ENCODE data around the gene SYCP1.
A peak's percentile ranks its signal among the peaks of the same experiment; 100 is the strongest.
"Not testable (repeated sequence)": the region's sequence is repeated elsewhere in the genome, so short reads cannot be mapped to it uniquely, and the experiment has no call there.

Gene SYCP1

GRCh38 chr1:114854693-114855320, at the start of gene SYCP1:
Gene SYCP1 (plus strand): TSS chr1:114854863. CDS start chr1:114855465, 602 bp downstream.
- DNase-seq = no peak

- DNase-seq = no peak
These were observed 34.8 kb upstream of the SYCP1 start for GRCh38 chr1:114819869-114820268.

GRCh38 chr1:114820392-114820791, 34.3 kb upstream of the SYCP1 start:
- DNase-seq = no peak

- no peak for DNase-seq
These were observed 32.7 kb upstream of the SYCP1 start for GRCh38 chr1:114821978-114822377.

GRCh38 chr1:114828251-114828650, 26.4 kb upstream of the SYCP1 start:
- DNase-seq = no peak

- DNase-seq = not testable (repeated sequence)
These were observed 24.6 kb upstream of the SYCP1 start for GRCh38 chr1:114830075-114830474.

- DNase-seq = no peak
These were observed 23.2 kb upstream of the SYCP1 start for GRCh38 chr1:114831276-114831994.

- no peak for DNase-seq
These were observed 22.6 kb upstream of the SYCP1 start for GRCh38 chr1:114832057-114832456.

- DNase-seq = no peak
These were observed 21.2 kb upstream of the SYCP1 start for GRCh38 chr1:114833421-114833820.

GRCh38 chr1:114844270-114844669, 10.4 kb upstream of the SYCP1 start:
- DNase-seq = no peak

- peak; percentile 38 for DNase-seq
These were observed 1.1 kb upstream of the SYCP1 start for GRCh38 chr1:114853584-114853983.

GRCh38 chr1:114861384-114861783, 6.7 kb downstream of the SYCP1 start:
- DNase-seq = peak; percentile 9

- DNase-seq = no peak
These were observed 37.7 kb downstream of the SYCP1 start for GRCh38 chr1:114892194-114892918.

GRCh38 chr1:114896795-114897194, 42.1 kb downstream of the SYCP1 start:
- DNase-seq = no peak

GRCh38 chr1:114901814-114902213, 47.2 kb downstream of the SYCP1 start:
- no peak for DNase-seq

- no peak for DNase-seq
These were observed 47.7 kb downstream of the SYCP1 start for GRCh38 chr1:114902343-114902742.

- no peak for DNase-seq
These were observed 48.8 kb downstream of the SYCP1 start for GRCh38 chr1:114903480-114903879.

- DNase-seq = peak; percentile 49
These were observed 61.1 kb downstream of the SYCP1 start for GRCh38 chr1:114915720-114916119.

GRCh38 chr1:114926607-114927006, 71.9 kb downstream of the SYCP1 start:
- no peak for DNase-seq

- no peak for DNase-seq
These were observed 72.7 kb downstream of the SYCP1 start for GRCh38 chr1:114927401-114927800.

GRCh38 chr1:114956570-114956969, 101.9 kb downstream of the SYCP1 start:
- peak; percentile 44 for DNase-seq

GRCh38 chr1:114959423-114959822, 104.8 kb downstream of the SYCP1 start:
- DNase-seq = no peak

- no peak for DNase-seq
These were observed 122.2 kb downstream of the SYCP1 start for GRCh38 chr1:114976891-114977290.

Data from NCI-H82 (cell line).